ENCODE data around the gene TFE3. TPM values are rescaled to one million over a fixed set of nuclear protein-coding genes. Genes with fewer than 3 reads are reported as not detected.

TFE3 gene
- total RNA-seq, 1 donor from 2014 or later = 63.3 TPM

DNA sequence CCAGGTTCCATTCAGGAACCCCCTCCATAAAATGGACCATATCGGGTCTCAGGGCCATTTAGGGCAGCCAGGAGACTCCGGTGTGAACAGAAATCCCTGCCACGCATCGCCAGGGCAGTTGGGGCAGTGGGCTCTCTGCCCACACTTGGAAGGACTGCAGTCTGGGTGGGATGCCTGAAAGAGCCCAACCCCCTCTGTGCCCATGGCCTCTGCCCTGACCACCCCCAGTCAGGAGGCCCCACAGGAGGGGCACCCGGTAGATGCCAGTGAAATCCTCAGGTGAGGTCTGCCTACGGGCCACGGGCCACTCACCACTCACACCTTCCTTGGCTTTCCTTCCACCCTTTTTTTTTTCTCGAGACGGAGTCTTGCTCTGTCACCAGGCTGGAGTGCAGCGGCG lies 25.9 kb upstream of the TFE3 start:
- Histone ChIP-seq H3K4me3 (ENCODE audit: low read depth, low read length) (no peak overlapping the region), H3K27me3 (ENCODE audit: control insufficient read depth, insufficient read depth, low read length) (no peaks in the 10 kb centered on the region), H3K36me3 (ENCODE audit: control insufficient read depth, insufficient read depth, low read length) (peaks cover 1% of the 10 kb centered on the region)
- TF ChIP-seq, protein P1, sequence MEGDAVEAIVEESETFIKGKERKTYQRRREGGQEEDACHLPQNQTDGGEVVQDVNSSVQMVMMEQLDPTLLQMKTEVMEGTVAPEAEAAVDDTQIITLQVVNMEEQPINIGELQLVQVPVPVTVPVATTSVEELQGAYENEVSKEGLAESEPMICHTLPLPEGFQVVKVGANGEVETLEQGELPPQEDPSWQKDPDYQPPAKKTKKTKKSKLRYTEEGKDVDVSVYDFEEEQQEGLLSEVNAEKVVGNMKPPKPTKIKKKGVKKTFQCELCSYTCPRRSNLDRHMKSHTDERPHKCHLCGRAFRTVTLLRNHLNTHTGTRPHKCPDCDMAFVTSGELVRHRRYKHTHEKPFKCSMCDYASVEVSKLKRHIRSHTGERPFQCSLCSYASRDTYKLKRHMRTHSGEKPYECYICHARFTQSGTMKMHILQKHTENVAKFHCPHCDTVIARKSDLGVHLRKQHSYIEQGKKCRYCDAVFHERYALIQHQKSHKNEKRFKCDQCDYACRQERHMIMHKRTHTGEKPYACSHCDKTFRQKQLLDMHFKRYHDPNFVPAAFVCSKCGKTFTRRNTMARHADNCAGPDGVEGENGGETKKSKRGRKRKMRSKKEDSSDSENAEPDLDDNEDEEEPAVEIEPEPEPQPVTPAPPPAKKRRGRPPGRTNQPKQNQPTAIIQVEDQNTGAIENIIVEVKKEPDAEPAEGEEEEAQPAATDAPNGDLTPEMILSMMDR (IDR thresholded peaks at IDR 0.05; ENCODE audit: insufficient read depth, low read length, poor library complexity, severe bottlenecking) = no peak
- no peak for DNase-seq (ENCODE audit: low read depth)

DNA sequence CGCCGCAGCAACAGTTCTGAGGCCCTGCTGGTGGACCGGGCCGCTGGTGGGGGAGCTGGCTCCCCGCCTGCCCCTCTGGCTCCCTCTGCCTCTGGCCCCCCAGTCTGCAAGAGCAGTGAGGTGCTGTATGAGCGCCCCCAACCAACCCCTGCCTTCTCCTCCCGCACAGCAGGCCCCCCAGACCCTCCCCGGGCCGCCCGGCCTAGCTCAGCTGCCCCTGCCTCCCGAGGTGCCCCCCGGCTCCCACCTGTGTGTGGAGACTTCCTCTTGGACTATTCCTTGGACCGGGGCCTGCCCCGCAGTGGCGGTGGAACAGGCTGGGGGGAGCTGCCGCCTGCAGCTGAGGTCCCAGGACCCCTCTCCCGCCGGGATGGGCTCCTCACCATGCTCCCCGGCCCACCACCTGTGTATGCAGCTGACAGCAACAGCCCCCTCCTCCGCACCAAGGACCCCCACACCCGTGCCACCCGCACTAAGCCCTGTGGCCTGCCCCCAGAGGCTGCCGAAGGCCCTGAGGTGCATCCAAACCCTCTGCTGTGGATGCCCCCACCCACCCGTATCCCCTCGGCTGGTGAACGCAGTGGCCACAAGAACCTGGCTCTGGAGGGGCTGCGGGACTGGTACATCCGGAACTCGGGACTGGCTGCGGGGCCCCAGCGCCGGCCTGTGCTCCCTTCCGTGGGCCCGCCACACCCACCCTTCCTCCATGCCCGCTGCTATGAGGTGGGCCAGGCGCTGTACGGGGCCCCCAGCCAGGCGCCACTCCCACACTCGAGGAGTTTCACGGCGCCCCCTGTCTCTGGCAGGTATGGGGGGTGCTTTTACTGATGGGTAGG lies 24.3 kb upstream of the TFE3 start:
- no peaks in the 10 kb centered on the region for H3K27me3 ChIP-seq (ENCODE audit: control insufficient read depth, insufficient read depth, low read length)
- TF ChIP-seq, protein P1 (IDR thresholded peaks at IDR 0.05; ENCODE audit: insufficient read depth, low read length, poor library complexity, severe bottlenecking) = no peak
- peaks cover 1% of the 10 kb centered on the region for H3K36me3 ChIP-seq (ENCODE audit: control insufficient read depth, insufficient read depth, low read length)
- H3K4me3 ChIP-seq (ENCODE audit: low read depth, low read length) = no peak overlapping the region
- DNase-seq (ENCODE audit: low read depth) = no peak

DNA sequence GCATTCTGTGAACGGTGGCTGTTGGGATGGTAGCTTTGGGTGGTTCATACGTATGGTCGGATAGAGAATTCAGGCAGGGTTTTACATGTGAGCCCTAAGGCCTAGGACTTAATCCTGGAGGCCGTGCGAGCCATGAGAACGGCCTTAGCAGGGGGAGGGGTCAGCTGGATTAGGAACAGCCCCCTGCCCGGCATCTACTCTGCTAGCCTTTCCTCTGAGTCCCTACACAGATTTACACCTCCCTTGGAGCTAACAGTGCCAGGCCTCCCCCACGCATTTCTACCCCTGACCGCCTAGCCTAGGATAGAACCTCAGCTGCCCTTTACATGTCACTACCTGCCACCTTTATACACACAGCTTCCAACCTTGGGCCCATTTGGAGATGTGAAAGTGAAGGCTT lies 23.5 kb upstream of the TFE3 start:
- TF ChIP-seq, protein P1 (IDR thresholded peaks at IDR 0.05; ENCODE audit: insufficient read depth, low read length, poor library complexity, severe bottlenecking) = no peak
- H3K36me3 ChIP-seq (ENCODE audit: control insufficient read depth, insufficient read depth, low read length) = peaks cover 1% of the 10 kb centered on the region

DNA sequence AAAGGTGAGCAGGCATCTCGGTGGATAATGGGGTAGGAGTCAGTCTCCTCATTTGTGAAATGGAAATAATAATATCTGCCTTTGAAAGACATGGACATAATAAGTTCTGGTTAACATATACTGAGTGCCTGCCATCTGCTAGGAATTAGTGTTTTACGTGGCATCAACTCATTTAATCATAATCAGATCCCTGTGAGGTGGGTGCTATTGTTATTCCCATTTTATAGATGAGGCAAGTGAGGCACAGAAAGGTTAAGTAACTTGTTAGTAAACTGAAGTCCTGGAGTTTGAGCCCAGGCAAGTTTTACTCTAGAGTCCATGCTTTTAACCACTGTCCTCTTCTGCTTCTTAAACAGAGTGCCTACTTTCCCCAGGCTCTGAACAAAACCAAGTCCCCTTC lies 23.1 kb upstream of the TFE3 start:
- Histone ChIP-seq H3K27me3 (ENCODE audit: control insufficient read depth, insufficient read depth, low read length) (no peaks in the 10 kb centered on the region), H3K4me3 (ENCODE audit: low read depth, low read length) (no peak overlapping the region), H3K36me3 (ENCODE audit: control insufficient read depth, insufficient read depth, low read length) (peaks cover 1% of the 10 kb centered on the region)
- no peak for DNase-seq (ENCODE audit: low read depth)
- TF ChIP-seq, protein P1 (IDR thresholded peaks at IDR 0.05; ENCODE audit: insufficient read depth, low read length, poor library complexity, severe bottlenecking) = no peak

More for the DNA sequence above, 23.5 kb upstream of the TFE3 start:
- no peak overlapping the region for H3K4me3 ChIP-seq (ENCODE audit: low read depth, low read length)
- no peak for DNase-seq (ENCODE audit: low read depth)
- H3K27me3 ChIP-seq (ENCODE audit: control insufficient read depth, insufficient read depth, low read length) = no peaks in the 10 kb centered on the region

DNA sequence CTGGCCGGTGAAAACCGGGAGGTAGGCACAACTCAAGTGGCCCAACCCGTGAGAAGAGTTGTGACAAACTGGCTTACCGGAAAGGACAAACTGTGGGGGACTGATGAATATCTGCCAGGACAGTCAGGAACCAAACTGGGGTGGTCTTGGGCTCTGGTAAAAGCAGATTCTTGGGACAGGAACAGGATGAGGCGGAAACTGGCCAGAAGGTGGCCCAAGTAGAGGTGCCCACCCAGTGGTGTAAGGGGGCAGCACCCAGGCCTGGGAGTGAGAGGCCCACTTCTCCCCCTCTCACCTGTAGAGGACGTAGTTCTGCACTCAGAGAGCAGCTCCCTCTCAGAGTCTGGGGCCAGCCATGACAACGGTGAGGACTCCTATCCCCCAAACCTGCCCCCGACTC lies 21.6 kb upstream of the TFE3 start:
- Histone ChIP-seq H3K27me3 (ENCODE audit: control insufficient read depth, insufficient read depth, low read length) (no peaks in the 10 kb centered on the region), H3K4me3 (ENCODE audit: low read depth, low read length) (no peak overlapping the region), H3K36me3 (ENCODE audit: control insufficient read depth, insufficient read depth, low read length) (peaks cover 1% of the 10 kb centered on the region)
- TF ChIP-seq, protein P1 (IDR thresholded peaks at IDR 0.05; ENCODE audit: insufficient read depth, low read length, poor library complexity, severe bottlenecking) = no peak
- no peak for DNase-seq (ENCODE audit: low read depth)

DNA sequence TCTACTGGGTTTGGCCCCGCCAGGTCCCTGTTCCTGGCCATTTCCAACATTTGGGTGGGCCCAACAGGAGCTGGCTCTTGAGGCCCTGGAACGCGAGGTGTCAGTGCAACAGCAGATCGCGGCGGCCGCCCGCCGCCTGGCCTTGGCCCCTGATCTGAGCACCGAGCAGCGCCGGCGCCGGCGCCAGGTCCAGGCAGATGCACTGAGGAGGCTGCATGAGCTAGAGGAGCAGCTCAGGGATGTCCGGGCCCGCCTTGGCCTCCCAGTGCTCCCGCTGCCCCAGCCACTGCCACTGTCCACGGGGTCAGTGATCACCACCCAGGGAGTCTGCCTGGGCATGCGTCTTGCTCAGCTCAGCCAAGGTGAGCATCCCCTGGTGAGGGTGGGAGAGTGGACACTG lies 21.1 kb upstream of the TFE3 start:
- TF ChIP-seq, protein P1 (IDR thresholded peaks at IDR 0.05; ENCODE audit: insufficient read depth, low read length, poor library complexity, severe bottlenecking) = no peak
- H3K4me3 ChIP-seq (ENCODE audit: low read depth, low read length) = no peak overlapping the region
- H3K36me3 ChIP-seq (ENCODE audit: control insufficient read depth, insufficient read depth, low read length) = peaks cover 1% of the 10 kb centered on the region
- DNase-seq (ENCODE audit: low read depth) = no peak
- H3K27me3 ChIP-seq (ENCODE audit: control insufficient read depth, insufficient read depth, low read length) = no peaks in the 10 kb centered on the region
